ENCODE results near the gene MPZL3.

Gene MPZL3

DNA sequence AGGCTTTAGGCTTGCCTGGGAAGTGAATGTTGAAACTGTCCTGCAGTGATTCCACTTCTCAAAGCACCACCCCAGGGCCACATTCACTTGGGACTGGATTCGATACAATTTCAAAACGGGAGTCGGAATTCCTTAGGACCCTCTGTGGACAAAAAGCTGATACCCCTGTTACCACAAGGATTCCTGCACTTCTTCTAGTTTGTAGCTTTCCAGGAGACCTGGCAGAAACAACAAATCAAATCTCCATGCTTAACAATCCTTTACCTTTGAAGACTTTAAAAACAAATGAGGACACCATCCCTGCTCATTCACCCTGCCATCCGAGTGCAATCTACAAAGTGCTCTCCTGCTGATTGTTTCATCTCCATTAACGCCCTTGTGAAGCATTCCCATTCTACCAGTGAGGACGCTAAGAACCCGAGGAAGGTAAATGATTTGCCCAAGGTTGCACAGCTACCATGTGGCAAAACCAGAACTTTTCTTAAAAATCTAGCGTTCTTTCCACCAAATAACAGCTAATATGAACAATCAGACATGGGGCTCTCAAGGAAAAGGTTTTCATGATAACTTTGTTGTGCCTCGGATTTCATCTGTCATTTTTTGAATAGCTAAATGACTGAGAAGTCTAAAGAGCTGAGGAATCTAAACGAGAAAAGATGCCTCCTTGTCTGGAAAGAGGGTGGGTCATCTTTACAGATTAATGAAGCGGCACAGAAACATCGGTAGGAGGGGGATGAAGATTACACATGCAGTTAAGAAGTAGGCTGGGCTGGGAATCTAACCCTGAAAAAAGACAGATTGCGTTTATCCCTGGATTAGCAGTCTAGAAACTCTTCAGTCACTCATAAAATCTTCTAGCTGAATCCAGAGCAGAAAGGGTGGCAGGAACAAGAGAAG is 12.7 kb upstream of the MPZL3 start:
- no peak for DNase-seq (ENCODE audit: low read depth)

DNA sequence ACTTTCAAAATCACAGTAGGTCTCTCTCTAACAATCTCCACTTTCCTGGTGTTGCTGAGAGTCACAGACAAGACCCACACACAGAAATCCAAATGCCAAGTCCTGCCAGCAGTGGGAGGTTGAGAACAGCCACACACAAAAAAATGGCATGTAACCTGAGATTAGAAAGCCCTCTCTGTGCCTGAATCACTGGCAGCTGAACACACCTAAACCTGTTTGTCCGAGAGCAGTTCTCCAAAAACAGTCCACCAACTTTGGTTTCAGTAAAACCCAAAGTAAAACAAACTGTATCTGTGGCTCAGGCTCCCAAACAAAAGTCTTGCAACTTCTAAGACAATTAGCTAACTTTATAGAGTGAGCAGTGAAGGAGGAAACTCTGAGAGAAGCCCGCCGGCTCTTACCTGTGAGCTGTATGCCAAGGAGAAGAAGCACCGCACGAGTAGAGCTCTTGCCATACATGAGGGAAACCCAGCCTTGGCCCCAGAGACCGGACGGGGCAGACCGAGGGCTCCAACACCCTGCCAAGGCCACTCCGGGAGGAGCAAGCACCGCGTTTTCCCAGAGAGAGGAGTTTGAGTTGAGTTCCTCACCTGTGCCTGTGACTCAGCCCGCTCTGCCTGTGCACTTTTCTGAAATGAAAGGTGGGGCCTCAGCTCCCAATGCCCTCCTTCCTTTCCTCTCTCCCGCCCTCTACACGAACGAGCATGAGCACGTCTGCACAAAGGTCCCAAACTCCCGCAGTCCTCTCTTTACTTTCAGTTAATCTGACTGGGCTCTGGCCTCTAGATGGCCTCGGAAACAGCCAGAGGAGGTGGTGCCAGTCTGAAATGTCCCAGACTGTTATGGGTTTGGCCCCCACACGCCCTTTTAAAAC is 11.8 kb upstream of the MPZL3 start, which contains the start of gene MPZL2:
MPZL2 (minus strand) TSS at position 603 of the 874 bp plus-strand sequence; CDS start at position 459, 144 bp downstream.
- no peak for DNase-seq (ENCODE audit: low read depth)

- DNase-seq (ENCODE audit: low read depth): no peak
Observed at GRCh38 chr11:118263112-118263511, 10.9 kb upstream of the MPZL3 start.

DNA sequence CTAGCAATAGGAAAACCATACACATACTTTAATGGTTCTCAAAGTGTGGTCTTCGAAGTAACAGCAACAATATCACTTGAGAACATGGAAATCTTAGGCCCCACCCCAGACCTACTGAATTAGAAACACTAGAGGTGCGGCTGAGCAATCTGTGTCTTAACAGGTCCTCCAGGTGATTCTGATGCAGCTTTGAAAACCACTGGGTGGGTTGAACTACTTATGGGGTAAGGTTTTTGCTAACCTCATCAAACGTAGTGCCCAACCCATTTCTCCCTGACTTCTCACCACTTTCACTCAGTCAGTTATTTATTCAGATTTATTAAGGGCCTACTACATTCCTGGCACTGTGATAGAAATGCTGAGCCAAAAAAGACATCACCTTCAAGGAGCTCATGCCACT is 8.2 kb upstream of the MPZL3 start:
- DNase-seq (ENCODE audit: low read depth): no peak

DNA sequence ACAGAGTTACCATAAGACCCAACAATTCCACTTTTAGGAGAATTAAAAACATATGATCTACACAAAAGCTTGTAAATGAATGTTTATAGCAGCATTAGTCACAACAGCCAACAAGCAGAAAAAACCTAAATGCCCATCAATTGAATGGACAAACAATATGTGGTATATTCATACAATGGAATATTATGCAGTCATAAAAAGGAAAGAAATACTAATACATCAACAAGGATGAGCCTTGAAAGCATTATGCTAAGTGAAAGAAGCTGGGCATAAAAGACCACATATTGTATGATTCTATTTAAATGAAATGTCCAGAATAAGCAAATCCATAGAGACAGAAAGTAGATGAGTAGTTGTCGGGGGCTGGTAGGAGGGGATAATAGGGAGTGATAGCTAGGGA is 7.0 kb upstream of the MPZL3 start:
- DNase-seq (ENCODE audit: low read depth): no peak

DNA sequence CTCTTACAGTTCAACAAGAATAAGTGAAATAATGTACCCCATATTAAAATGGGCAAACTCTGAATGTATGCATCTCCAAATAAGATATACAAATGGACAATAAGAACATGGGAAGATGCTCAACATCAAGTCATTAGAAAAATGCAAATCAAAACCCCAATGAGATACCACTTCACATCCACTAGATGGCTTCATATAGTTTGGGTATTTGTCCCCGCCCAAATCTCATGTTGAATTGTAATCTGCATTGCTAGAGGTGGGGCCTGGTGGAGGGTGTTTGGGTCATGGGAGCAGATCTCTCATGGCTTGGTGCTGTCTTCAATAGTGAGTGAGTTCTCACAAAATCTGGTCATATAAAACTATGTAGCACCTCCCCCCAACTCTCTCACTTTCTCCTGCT is 6.2 kb upstream of the MPZL3 start:
- DNase-seq (ENCODE audit: low read depth): no peak

DNA sequence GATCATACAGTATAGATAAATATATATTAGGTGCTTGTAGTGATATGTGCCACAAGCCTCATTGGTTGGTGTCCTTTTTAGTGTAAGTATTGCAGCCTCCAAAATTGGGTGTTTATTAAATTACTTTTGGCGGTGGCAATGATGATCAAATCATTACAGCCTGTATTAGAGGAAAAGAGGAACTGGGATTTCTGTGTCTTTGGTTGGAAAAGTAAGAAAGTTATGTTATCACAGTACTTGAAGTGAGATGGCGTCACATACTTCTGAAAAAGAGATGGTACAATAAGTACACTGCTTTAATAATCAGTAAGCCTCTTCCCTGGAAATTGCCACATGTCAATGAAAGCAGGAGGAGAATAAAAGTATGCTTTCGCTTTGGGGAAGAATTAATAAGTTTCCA is 523 bp upstream of the MPZL3 start:
- no peak for DNase-seq (ENCODE audit: low read depth)

GRCh38 chr11:118247041-118247440 is 5.1 kb downstream of the MPZL3 start:
- DNase-seq (ENCODE audit: low read depth): no peak

DNA sequence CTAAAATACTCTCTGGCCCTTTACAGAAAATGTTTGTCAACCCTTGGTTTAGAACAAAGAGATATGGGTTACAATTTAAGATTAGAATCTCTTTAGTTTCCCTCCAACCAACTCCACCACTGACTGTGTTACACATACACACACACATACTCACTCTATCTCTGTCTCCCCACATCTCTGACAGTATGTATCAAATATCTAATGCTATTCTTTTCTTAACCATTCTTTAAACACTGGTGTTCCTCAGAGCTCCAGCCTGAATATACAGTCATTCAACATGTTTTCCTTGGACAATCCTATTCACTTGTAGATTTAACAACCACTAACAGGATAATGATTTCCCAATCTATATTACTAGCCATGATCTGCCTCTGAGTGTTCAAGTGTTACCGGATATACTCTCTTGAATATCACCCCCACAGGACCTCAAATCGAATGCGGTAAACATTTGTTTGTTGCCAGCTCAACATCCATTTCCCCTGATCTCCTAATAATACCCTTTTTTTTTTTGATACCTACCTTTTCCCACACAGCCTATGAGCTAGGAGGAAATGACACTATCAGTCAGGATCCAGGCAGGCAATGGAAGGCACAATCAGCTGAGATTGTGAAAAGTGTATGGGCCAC is 6.1 kb downstream of the MPZL3 start:
- no peak for DNase-seq (ENCODE audit: low read depth)

GRCh38 chr11:118243993-118244762 is 8.0 kb downstream of the MPZL3 start:
- DNase-seq (ENCODE audit: low read depth): no peak

DNA sequence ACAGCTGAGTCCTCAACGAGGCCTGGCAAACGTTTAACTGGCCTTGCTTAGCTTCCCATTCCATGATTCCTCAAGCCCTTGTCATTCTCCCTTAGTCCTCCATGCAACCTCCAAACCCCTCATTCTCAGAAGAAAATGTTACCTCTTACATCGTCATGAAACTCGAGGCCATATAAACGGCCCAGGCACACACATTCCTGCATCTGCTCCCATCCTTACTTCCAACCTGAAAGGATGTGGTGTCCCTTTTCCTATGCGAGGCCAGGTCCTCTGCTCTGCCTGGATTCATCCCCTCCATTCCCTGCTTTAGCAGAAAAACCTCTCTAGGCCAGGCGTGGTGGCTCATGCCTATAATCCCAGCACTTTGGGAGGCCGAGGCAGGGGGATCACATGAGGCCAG is 9.0 kb downstream of the MPZL3 start:
- DNase-seq (ENCODE audit: low read depth): no peak

- DNase-seq (ENCODE audit: low read depth): no peak
Observed at GRCh38 chr11:118241764-118242098, 10.4 kb downstream of the MPZL3 start.

DNA sequence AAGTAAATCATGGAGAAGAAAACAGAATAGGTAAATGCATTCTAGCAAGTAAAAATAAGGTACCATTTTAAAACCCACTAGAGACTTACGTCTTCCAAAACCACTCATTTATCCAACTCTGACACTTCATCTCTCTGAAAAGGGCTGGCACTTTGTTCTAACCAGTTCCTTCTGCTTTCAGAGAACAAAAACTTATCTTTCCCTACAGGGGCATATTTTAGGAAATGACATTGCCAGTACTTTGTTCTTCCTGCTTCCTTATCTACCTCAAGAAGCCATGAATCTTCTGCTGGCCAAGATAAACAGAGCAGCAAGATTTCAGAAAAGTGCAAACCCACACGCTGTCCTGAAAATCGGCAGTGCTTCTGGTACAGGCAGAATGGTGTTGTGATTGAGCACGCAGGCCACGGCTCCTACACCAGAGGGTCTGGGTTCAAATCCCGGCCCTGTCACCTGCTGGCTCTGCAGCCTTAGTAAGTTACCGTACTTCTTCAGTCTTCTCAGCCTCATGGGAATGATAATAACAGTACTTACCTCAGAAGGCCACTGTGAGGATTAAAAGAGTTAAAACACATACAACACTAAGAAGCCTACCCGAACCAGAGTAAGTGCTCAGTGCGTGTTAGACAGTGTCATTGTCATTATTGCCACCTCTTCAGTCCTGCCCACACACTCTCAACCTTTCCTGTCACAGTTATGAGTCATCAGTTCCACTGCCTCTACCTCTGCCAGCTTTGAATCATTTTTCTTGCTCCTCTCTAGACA is 11.0 kb downstream of the MPZL3 start:
- peak; percentile 39 for DNase-seq (ENCODE audit: low read depth)

- DNase-seq (ENCODE audit: low read depth): no peak
Observed at GRCh38 chr11:118239509-118240205, 12.5 kb downstream of the MPZL3 start.

DNA sequence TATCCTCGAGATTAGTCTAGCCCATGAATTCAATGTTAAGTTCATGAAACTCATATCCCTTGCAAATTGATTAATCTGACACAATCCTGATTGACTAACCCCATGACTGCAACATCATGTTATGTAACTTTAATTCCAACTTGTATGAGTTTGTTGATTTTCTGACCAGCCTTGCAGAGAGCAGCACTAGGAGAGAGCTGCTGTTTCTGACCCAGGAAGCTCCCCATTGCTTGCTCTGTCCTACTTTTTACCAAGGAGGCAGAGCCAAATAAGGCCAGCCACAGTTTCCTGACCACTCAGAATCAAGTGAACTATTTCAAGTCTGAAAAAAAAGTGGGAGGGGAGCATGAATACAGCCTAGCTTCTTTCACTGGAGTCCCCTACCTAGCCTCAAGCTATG is 13.2 kb downstream of the MPZL3 start:
- no peak for DNase-seq (ENCODE audit: low read depth)

DNA sequence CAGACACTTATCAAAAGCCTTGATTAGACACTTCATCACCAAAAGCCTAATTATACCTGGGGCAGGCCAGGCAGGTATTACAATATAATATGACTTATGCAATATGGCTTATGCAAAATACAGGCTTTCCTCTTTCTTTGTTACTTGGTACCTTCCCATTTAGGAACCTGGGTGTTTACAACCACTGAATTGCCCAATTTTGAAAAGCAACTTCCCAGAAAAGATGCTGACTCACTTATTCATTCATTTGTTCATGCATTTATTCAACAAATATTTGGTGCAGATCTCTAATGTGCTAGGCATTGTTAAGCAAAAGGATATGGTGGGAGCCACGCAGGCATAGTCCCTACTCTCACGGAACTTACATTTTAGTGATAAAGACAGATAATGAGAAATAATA is 13.7 kb downstream of the MPZL3 start:
- DNase-seq (ENCODE audit: low read depth): no peak

- DNase-seq (ENCODE audit: low read depth): no peak
Observed at GRCh38 chr11:118236170-118236569, 16.0 kb downstream of the MPZL3 start.

DNA sequence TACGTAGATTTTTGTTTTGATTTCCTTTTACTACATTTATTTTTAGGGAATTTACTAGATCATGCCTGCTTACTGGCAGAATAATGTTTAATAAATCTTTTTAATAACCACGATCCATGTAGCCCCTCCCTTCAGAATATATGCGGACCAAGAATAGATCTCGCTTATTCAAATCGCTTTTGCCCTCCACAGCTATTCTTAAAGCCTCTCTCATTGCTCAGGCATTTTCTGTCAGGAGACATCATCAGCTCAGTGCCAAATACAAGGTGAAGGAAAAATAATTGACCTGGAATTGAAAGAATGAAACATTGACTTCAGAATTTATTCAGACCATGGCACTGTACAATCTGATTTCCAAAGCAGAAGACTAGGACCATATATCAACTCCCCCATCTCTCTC is 17.3 kb downstream of the MPZL3 start:
- DNase-seq (ENCODE audit: low read depth): no peak

GRCh38 chr11:118233850-118234249 is 18.3 kb downstream of the MPZL3 start:
- DNase-seq (ENCODE audit: low read depth): no peak

DNA sequence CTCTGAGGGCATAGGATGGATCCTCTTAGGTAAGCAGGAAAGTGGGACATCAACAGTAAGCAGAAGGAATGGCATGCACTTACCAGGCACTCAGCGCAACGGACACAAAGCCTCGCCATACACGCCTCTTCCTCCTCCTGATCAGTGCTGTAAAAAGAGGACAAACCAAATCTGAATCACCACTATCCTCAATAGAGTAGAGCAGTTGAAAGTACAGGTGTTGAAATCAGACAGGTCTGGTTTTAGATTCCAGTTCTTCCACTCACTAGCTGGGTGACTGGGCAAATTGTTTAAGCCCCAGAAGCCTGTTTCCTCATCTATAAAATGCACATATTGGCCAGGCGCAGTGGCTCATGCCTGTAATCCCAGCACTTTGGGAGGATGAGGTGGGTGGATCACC is 18.8 kb downstream of the MPZL3 start:
- DNase-seq (ENCODE audit: low read depth): no peak

- no peak for DNase-seq (ENCODE audit: low read depth)
Observed at GRCh38 chr11:118232659-118233058, 19.5 kb downstream of the MPZL3 start.

All from activated T-cell treated with anti-CD3 and anti-CD28 coated beads for 1 hour (primary cell).